ENCODE data around the gene TREH. TPM values are rescaled to one million over a fixed set of nuclear protein-coding genes. Genes with fewer than 3 reads are reported as not detected.
"Not testable (repeated sequence)": the region's sequence is repeated elsewhere in the genome, so short reads cannot be mapped to it uniquely, and the experiment has no call there.

The TREH gene
- total RNA-seq, 1 experiment from 2014 or later = 0.03 TPM

- in situ Hi-C loops (cut with HindIII; ENCODE audit: low pct_unique_long_range_greater_than_20kb, low sequenced_read_pairs) = no loop called here
- DNase-seq (ENCODE audit: low read depth, low spot score) = no peak
These were observed 2.9 kb upstream of the TREH start for GRCh38 chr11:118682372-118682771.

- in situ Hi-C loops (cut with HindIII; ENCODE audit: low pct_unique_long_range_greater_than_20kb, low sequenced_read_pairs) = not testable (repeated sequence)
- DNase-seq (ENCODE audit: low read depth, low spot score) = peak; percentile 25
These were observed 542 bp downstream of the TREH start for GRCh38 chr11:118678908-118679307.

GRCh38 chr11:118677977-118678376, 1.5 kb downstream of the TREH start:
- no peak for DNase-seq (ENCODE audit: low read depth, low spot score)
- in situ Hi-C loops (cut with HindIII; ENCODE audit: low pct_unique_long_range_greater_than_20kb, low sequenced_read_pairs) = no loop called here

- DNase-seq (ENCODE audit: low read depth, low spot score) = no peak
These were observed 5.4 kb downstream of the TREH start for GRCh38 chr11:118674082-118674435.

GRCh38 chr11:118673361-118674081, 5.9 kb downstream of the TREH start:
- in situ Hi-C loops (cut with HindIII; ENCODE audit: low pct_unique_long_range_greater_than_20kb, low sequenced_read_pairs) = no loop called here

More at GRCh38 chr11:118674082-118674435, 5.4 kb downstream of the TREH start:
- in situ Hi-C loops (cut with HindIII; ENCODE audit: low pct_unique_long_range_greater_than_20kb, low sequenced_read_pairs) = no loop called here

GRCh38 chr11:118672846-118673245, 6.6 kb downstream of the TREH start:
- peak; percentile 49 for DNase-seq (ENCODE audit: low read depth, low spot score)
- in situ Hi-C loops (cut with HindIII; ENCODE audit: low pct_unique_long_range_greater_than_20kb, low sequenced_read_pairs) = no loop called here

More at GRCh38 chr11:118673361-118674081, 5.9 kb downstream of the TREH start:
- peak; percentile 88 for DNase-seq (ENCODE audit: low read depth, low spot score)

GRCh38 chr11:118671254-118671653, 8.2 kb downstream of the TREH start:
- in situ Hi-C loops (cut with HindIII; ENCODE audit: low pct_unique_long_range_greater_than_20kb, low sequenced_read_pairs) = no loop called here
- no peak for DNase-seq (ENCODE audit: low read depth, low spot score)

- in situ Hi-C loops (cut with HindIII; ENCODE audit: low pct_unique_long_range_greater_than_20kb, low sequenced_read_pairs) = no loop called here
- no peak for DNase-seq (ENCODE audit: low read depth, low spot score)
These were observed 9.4 kb downstream of the TREH start for GRCh38 chr11:118670063-118670462.

GRCh38 chr11:118666371-118666770, 13.1 kb downstream of the TREH start:
- no peak for DNase-seq (ENCODE audit: low read depth, low spot score)
- in situ Hi-C loops (cut with HindIII; ENCODE audit: low pct_unique_long_range_greater_than_20kb, low sequenced_read_pairs) = no loop called here

GRCh38 chr11:118663902-118664301, 15.5 kb downstream of the TREH start:
- no peak for DNase-seq (ENCODE audit: low read depth, low spot score)
- in situ Hi-C loops (cut with HindIII; ENCODE audit: low pct_unique_long_range_greater_than_20kb, low sequenced_read_pairs) = no loop called here

GRCh38 chr11:118663381-118663780, 16.1 kb downstream of the TREH start:
- in situ Hi-C loops (cut with HindIII; ENCODE audit: low pct_unique_long_range_greater_than_20kb, low sequenced_read_pairs) = no loop called here
- no peak for DNase-seq (ENCODE audit: low read depth, low spot score)

- no peak for DNase-seq (ENCODE audit: low read depth, low spot score)
These were observed 16.8 kb downstream of the TREH start for GRCh38 chr11:118662401-118663271.

GRCh38 chr11:118661425-118662301, 17.8 kb downstream of the TREH start:
- in situ Hi-C loops (cut with HindIII; ENCODE audit: low pct_unique_long_range_greater_than_20kb, low sequenced_read_pairs) = no loop called here

More at GRCh38 chr11:118662401-118663271, 16.8 kb downstream of the TREH start:
- in situ Hi-C loops (cut with HindIII; ENCODE audit: low pct_unique_long_range_greater_than_20kb, low sequenced_read_pairs) = no loop called here

GRCh38 chr11:118660681-118661424, 18.6 kb downstream of the TREH start:
- in situ Hi-C loops (cut with HindIII; ENCODE audit: low pct_unique_long_range_greater_than_20kb, low sequenced_read_pairs) = no loop called here
- DNase-seq (ENCODE audit: low read depth, low spot score) = no peak

More at GRCh38 chr11:118661425-118662301, 17.8 kb downstream of the TREH start:
- DNase-seq (ENCODE audit: low read depth, low spot score) = no peak

- DNase-seq (ENCODE audit: low read depth, low spot score) = no peak
- in situ Hi-C loops (cut with HindIII; ENCODE audit: low pct_unique_long_range_greater_than_20kb, low sequenced_read_pairs) = no loop called here
These were observed 19.3 kb downstream of the TREH start for GRCh38 chr11:118659953-118660680.

- in situ Hi-C loops (cut with HindIII; ENCODE audit: low pct_unique_long_range_greater_than_20kb, low sequenced_read_pairs) = no loop called here
- DNase-seq (ENCODE audit: low read depth, low spot score) = peak; percentile 82
These were observed 20.0 kb downstream of the TREH start for GRCh38 chr11:118659314-118659952.
